Gastroesophageal sphincter (tissue), 3 donors: ENCODE measurements around the gene PSME2.

Source experiments
- EP300 ChIP-seq: sonication (generic); formaldehyde crosslinking; IDR thresholded peaks from one replicate; pipeline ENCODE4 v1.6.1; 2017; ENCODE audit warnings: antibody characterized with exemption, mild to moderate bottlenecking
- TF ChIP-seq, protein P1 (sequence below), 4 experiments: fragments of 200-600 bp in 2 of 4; fragments of 450-650 bp in 2 of 4; sonication (generic) in 1 of 4; IDR thresholded peaks; one replicate each; pipeline ENCODE4 v1.5.1; 2017 to 2019; ENCODE audit warnings: antibody characterized with exemption in 4 of 4, mild to moderate bottlenecking in 2 of 4, moderate library complexity in 2 of 4

DNA sequence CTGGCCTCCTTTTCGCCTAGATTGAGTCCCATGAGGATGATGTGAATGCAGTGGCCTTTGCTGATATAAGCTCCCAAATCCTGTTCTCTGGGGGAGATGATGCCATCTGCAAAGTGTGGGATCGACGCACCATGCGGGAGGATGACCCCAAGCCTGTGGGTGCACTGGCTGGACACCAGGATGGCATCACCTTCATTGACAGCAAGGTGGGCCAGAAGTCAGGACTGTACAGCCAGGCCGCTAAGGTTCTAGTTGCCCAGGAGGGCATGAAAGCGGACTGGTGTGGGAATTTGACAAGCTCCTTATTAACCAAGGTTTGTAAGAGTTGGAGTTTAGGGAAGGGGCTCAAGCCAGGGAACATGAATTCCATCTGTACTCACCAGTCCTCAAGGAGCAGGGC lies 26.7 kb downstream of the PSME2 start:
- TF ChIP-seq, protein P1, sequence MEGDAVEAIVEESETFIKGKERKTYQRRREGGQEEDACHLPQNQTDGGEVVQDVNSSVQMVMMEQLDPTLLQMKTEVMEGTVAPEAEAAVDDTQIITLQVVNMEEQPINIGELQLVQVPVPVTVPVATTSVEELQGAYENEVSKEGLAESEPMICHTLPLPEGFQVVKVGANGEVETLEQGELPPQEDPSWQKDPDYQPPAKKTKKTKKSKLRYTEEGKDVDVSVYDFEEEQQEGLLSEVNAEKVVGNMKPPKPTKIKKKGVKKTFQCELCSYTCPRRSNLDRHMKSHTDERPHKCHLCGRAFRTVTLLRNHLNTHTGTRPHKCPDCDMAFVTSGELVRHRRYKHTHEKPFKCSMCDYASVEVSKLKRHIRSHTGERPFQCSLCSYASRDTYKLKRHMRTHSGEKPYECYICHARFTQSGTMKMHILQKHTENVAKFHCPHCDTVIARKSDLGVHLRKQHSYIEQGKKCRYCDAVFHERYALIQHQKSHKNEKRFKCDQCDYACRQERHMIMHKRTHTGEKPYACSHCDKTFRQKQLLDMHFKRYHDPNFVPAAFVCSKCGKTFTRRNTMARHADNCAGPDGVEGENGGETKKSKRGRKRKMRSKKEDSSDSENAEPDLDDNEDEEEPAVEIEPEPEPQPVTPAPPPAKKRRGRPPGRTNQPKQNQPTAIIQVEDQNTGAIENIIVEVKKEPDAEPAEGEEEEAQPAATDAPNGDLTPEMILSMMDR (IDR thresholded peaks at IDR 0.05): no peak
- no peak for TF ChIP-seq EP300
